Stomach smooth muscle (tissue), 2 donors: Measurements from ENCODE around the gene ADPRM.

Experiments
- H3K27ac ChIP-seq: one replicate; pipeline ENCODE4 v1.7.0; 2013; ENCODE audit warnings: mild to moderate bottlenecking, low read length, inconsistent platforms
- H3K27me3 ChIP-seq, 2 donors: one replicate each; pipeline ENCODE4 v1.7.0; 2013; ENCODE audit warnings: low read length in 2 of 2; ENCODE audit not compliant: insufficient read depth in 2 of 2, control insufficient read depth in 1 of 2
- H3K36me3 ChIP-seq, 2 donors: one replicate each; pipeline ENCODE4 v1.7.0; 2013; ENCODE audit warnings: low read length in 2 of 2; ENCODE audit not compliant: control insufficient read depth in 2 of 2, insufficient read depth in 2 of 2
- H3K4me1 ChIP-seq: one replicate; pipeline ENCODE4 v1.7.0; 2013; ENCODE audit warnings: low read length; ENCODE audit not compliant: control insufficient read depth, insufficient read depth
- H3K4me3 ChIP-seq, 2 donors: one replicate each; pipeline ENCODE4 v1.7.0; 2013; ENCODE audit warnings: low read length in 2 of 2
- H3K9ac ChIP-seq, 2 donors: one replicate each; pipeline ENCODE4 v1.7.0; 2013; ENCODE audit warnings: low read length in 2 of 2, mild to moderate bottlenecking in 1 of 2
- H3K9me3 ChIP-seq, 2 donors: one replicate each; pipeline ENCODE4 v1.7.0; 2013; ENCODE audit warnings: low read length in 2 of 2; ENCODE audit not compliant: control insufficient read depth in 2 of 2
- donor health status: healthy.
- donor health status: Pancreatic carcinoma.

The ADPRM gene

GRCh38 chr17:10739386-10739785, 42.0 kb downstream of the ADPRM start:
- H3K4me1 ChIP-seq: no peaks in the 10 kb centered on the region
- no peak overlapping the region for H3K4me3 ChIP-seq
- H3K9me3 ChIP-seq: no peaks in the 10 kb centered on the region
- no peaks in the 10 kb centered on the region for H3K36me3 ChIP-seq
- H3K27ac ChIP-seq: no peak overlapping the region
- H3K27me3 ChIP-seq: no peaks in the 10 kb centered on the region
- no peak overlapping the region for H3K9ac ChIP-seq

- Histone ChIP-seq H3K27ac (no peak overlapping the region), H3K27me3 (no peaks in the 10 kb centered on the region), H3K9ac (no peak overlapping the region), H3K4me1 (no peaks in the 10 kb centered on the region), H3K9me3 (no peaks in the 10 kb centered on the region), H3K36me3 (no peaks in the 10 kb centered on the region), H3K4me3 (no peak overlapping the region)
These were observed 44.2 kb downstream of the ADPRM start for GRCh38 chr17:10741416-10742135.

GRCh38 chr17:10742431-10742830, 45.0 kb downstream of the ADPRM start:
- Histone ChIP-seq H3K4me1 (no peaks in the 10 kb centered on the region), H3K4me3 (no peak overlapping the region), H3K27me3 (no peaks in the 10 kb centered on the region), H3K27ac (no peak overlapping the region), H3K9me3 (no peaks in the 10 kb centered on the region), H3K9ac (no peak overlapping the region), H3K36me3 (no peaks in the 10 kb centered on the region)

GRCh38 chr17:10743316-10744009, 46.1 kb downstream of the ADPRM start:
- no peaks in the 10 kb centered on the region for H3K27me3 ChIP-seq
- H3K9ac ChIP-seq: no peak overlapping the region
- no peaks in the 10 kb centered on the region for H3K36me3 ChIP-seq
- H3K4me3 ChIP-seq: no peak overlapping the region
- H3K27ac ChIP-seq: no peak overlapping the region
- no peaks in the 10 kb centered on the region for H3K9me3 ChIP-seq
- H3K4me1 ChIP-seq: no peaks in the 10 kb centered on the region

- H3K4me3 ChIP-seq: no peak overlapping the region
- no peaks in the 10 kb centered on the region for H3K4me1 ChIP-seq
- no peak overlapping the region for H3K27ac ChIP-seq
- no peaks in the 10 kb centered on the region for H3K27me3 ChIP-seq
- H3K9me3 ChIP-seq: no peaks in the 10 kb centered on the region
- no peak overlapping the region for H3K9ac ChIP-seq
- H3K36me3 ChIP-seq: no peaks in the 10 kb centered on the region
These were observed 47.2 kb downstream of the ADPRM start for GRCh38 chr17:10744501-10745000.

GRCh38 chr17:10745231-10745630, 47.8 kb downstream of the ADPRM start:
- Histone ChIP-seq H3K9ac (no peak overlapping the region), H3K27me3 (no peaks in the 10 kb centered on the region), H3K9me3 (no peaks in the 10 kb centered on the region), H3K27ac (no peak overlapping the region), H3K4me1 (no peaks in the 10 kb centered on the region), H3K4me3 (no peak overlapping the region), H3K36me3 (no peaks in the 10 kb centered on the region)

- no peak overlapping the region for H3K27ac ChIP-seq
- no peak overlapping the region for H3K9ac ChIP-seq
- H3K27me3 ChIP-seq: no peaks in the 10 kb centered on the region
These were observed 51.3 kb downstream of the ADPRM start for GRCh38 chr17:10748531-10749181.

GRCh38 chr17:10750210-10750609, 52.8 kb downstream of the ADPRM start:
- no peaks in the 10 kb centered on the region for H3K27me3 ChIP-seq
- no peak overlapping the region for H3K27ac ChIP-seq
- no peaks in the 10 kb centered on the region for H3K36me3 ChIP-seq
- H3K9ac ChIP-seq: no peak overlapping the region
- H3K4me3 ChIP-seq: no peak overlapping the region
- H3K4me1 ChIP-seq: no peaks in the 10 kb centered on the region
- H3K9me3 ChIP-seq: no peaks in the 10 kb centered on the region

More at GRCh38 chr17:10748531-10749181, 51.3 kb downstream of the ADPRM start:
- Histone ChIP-seq H3K4me3 (no peak overlapping the region), H3K4me1 (no peaks in the 10 kb centered on the region), H3K9me3 (no peaks in the 10 kb centered on the region), H3K36me3 (no peaks in the 10 kb centered on the region)

GRCh38 chr17:10751563-10751962, 54.2 kb downstream of the ADPRM start:
- Histone ChIP-seq H3K9ac (no peak overlapping the region), H3K36me3 (no peaks in the 10 kb centered on the region), H3K4me1 (no peaks in the 10 kb centered on the region), H3K27ac (no peak overlapping the region), H3K27me3 (no peaks in the 10 kb centered on the region), H3K9me3 (no peaks in the 10 kb centered on the region), H3K4me3 (no peak overlapping the region)

GRCh38 chr17:10752696-10753095, 55.3 kb downstream of the ADPRM start:
- no peak overlapping the region for H3K27ac ChIP-seq
- no peaks in the 10 kb centered on the region for H3K9me3 ChIP-seq
- no peak overlapping the region for H3K9ac ChIP-seq
- no peak overlapping the region for H3K4me3 ChIP-seq
- H3K4me1 ChIP-seq: no peaks in the 10 kb centered on the region
- H3K27me3 ChIP-seq: no peaks in the 10 kb centered on the region
- H3K36me3 ChIP-seq: no peaks in the 10 kb centered on the region
